ENCODE data around the gene HPGDS.

The HPGDS gene

GRCh38 chr4:94271248-94271647 lies 71.4 kb downstream of the HPGDS start:
- TF ChIP-seq, protein P1, sequence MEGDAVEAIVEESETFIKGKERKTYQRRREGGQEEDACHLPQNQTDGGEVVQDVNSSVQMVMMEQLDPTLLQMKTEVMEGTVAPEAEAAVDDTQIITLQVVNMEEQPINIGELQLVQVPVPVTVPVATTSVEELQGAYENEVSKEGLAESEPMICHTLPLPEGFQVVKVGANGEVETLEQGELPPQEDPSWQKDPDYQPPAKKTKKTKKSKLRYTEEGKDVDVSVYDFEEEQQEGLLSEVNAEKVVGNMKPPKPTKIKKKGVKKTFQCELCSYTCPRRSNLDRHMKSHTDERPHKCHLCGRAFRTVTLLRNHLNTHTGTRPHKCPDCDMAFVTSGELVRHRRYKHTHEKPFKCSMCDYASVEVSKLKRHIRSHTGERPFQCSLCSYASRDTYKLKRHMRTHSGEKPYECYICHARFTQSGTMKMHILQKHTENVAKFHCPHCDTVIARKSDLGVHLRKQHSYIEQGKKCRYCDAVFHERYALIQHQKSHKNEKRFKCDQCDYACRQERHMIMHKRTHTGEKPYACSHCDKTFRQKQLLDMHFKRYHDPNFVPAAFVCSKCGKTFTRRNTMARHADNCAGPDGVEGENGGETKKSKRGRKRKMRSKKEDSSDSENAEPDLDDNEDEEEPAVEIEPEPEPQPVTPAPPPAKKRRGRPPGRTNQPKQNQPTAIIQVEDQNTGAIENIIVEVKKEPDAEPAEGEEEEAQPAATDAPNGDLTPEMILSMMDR (conservative IDR thresholded peaks at IDR 0.05; ENCODE audit: low read depth) = no peak
- no peak for DNase-seq (ENCODE audit: low spot score)
- no peak overlapping the region for H3K27ac ChIP-seq
- POLR2A ChIA-PET (ENCODE audit: low non-redundant PET) = no interaction called here
- CTCF ChIA-PET = no interaction called here

GRCh38 chr4:94267037-94267436 lies 75.6 kb downstream of the HPGDS start:
- no peak overlapping the region for H3K27ac ChIP-seq
- POLR2A ChIA-PET (ENCODE audit: low non-redundant PET) = no interaction called here
- CTCF ChIA-PET = no interaction called here
- TF ChIP-seq, protein P1 (conservative IDR thresholded peaks at IDR 0.05; ENCODE audit: low read depth) = no peak
- DNase-seq (ENCODE audit: low spot score) = no peak

GRCh38 chr4:94262163-94263016 lies 80.2 kb downstream of the HPGDS start:
- peak; percentile 65 for DNase-seq (ENCODE audit: low spot score)
- CTCF ChIA-PET = no interaction called here
- no peak overlapping the region for H3K27ac ChIP-seq
- POLR2A ChIA-PET (ENCODE audit: low non-redundant PET) = no interaction called here
- TF ChIP-seq, protein P1 (conservative IDR thresholded peaks at IDR 0.05; ENCODE audit: low read depth) = no peak

DNA sequence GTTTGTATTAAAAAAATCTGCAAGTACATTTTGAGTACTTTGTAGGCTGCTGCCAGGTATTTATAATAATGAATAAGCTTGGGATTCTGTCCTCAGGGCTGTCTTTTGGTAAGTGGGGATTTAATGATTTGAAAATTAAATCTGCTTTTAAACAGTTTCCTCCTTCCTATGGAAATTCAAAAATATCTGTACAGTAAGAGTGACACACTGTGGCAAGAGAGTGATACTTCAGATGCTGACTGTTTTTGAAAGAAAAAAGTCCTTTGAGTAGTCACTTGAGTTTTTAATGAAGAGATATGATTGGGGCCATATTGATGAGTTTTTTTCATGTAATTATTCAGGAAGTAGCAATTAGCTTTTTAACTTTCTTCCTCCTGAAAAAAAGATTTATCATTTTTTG lies 85.8 kb downstream of the HPGDS start:
- no peak overlapping the region for H3K27ac ChIP-seq
- TF ChIP-seq, protein P1 (conservative IDR thresholded peaks at IDR 0.05; ENCODE audit: low read depth) = peak; percentile 35; the same call in 1 of the 2 replicates
- no peak for DNase-seq (ENCODE audit: low spot score)
- ChIA-PET POLR2A (ENCODE audit: low non-redundant PET) (no interaction called here), CTCF (interaction anchor here (0.6 to 1.0 kb wide), 2 partner anchors 97 to 465 kb away, joined by 4 read pairs; no protein-coding TSS in a partner anchor)

DNA sequence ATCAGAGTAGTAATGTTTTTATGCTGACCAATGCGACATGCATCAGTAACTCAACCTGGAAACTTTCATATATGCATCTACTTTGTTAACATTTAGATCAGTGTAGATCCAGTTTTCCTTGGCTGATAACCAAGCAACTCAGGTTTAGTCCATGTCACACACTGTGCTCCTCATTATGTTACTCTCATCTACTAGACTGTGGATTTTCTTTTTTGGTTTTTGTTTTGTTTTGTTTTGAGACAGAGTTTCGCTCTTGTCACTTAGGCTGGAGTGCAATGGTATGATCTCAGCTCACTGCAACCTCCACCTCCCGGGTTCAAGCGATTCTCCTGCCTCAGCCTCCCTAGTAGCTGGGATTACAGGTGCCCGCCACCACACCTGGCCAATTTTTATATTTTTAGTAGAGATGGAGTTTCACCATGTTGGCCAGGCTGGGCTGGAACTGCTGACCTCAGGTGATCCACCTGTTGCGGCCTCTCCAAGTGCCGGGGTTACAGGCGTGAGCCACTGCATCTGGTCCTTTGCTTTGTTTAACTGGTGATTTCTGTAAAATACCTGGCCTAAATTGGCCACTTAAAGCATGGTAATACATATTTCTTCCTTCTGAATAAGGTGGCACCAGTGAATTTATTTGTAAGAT lies 86.4 kb downstream of the HPGDS start:
- ChIA-PET POLR2A (ENCODE audit: low non-redundant PET) (no interaction called here), CTCF (interaction anchor here (1.0 kb wide), 1 partner anchor 465 kb away, joined by 4 read pairs; no protein-coding TSS in a partner anchor)
- DNase-seq (ENCODE audit: low spot score) = no peak
- TF ChIP-seq, protein P1 (conservative IDR thresholded peaks at IDR 0.05; ENCODE audit: low read depth) = no peak
- no peak overlapping the region for H3K27ac ChIP-seq

GRCh38 chr4:94253036-94253435 lies 89.6 kb downstream of the HPGDS start:
- no peak for DNase-seq (ENCODE audit: low spot score)
- ChIA-PET CTCF (interaction anchor here (0.5 kb wide), 1 partner anchor 225 kb away, joined by 3 read pairs; no protein-coding TSS in a partner anchor), POLR2A (ENCODE audit: low non-redundant PET) (no interaction called here)
- no peak overlapping the region for H3K27ac ChIP-seq
- TF ChIP-seq, protein P1 (conservative IDR thresholded peaks at IDR 0.05; ENCODE audit: low read depth) = no peak

Measured in RWPE1 (cell line).